Trophoblast cell (in vitro differentiated cells and primary cell): Measurements from ENCODE around the gene TFCP2L1.
A peak's percentile ranks its signal among the peaks of the same experiment; 100 is the strongest.

Source experiments
- DNase-seq, 2 donors: peaks; one replicate each; pipeline ENCODE4 v3.0.0-alpha.2; 2016
- H2AFZ ChIP-seq: 2 replicates; pipeline ENCODE4 v1.6.1; 2013; ENCODE audit warnings: low read length, moderate library complexity, mild to moderate bottlenecking; ENCODE audit not compliant: insufficient read depth, poor library complexity
- H2AK5ac ChIP-seq: 2 replicates; pipeline ENCODE4 v1.6.1; 2013; ENCODE audit warnings: mild to moderate bottlenecking, low read length
- H2BK120ac ChIP-seq: 2 replicates; pipeline ENCODE4 v1.6.1; 2013; ENCODE audit warnings: low read length, mild to moderate bottlenecking, moderate library complexity; ENCODE audit not compliant: insufficient read depth, poor library complexity
- H2BK12ac ChIP-seq: 2 replicates; pipeline ENCODE4 v1.6.1; 2013; ENCODE audit warnings: mild to moderate bottlenecking, low read length, moderate library complexity
- H2BK5ac ChIP-seq: 2 replicates; pipeline ENCODE4 v1.6.1; 2013; ENCODE audit warnings: low read length, low read depth, moderate library complexity, mild to moderate bottlenecking; ENCODE audit not compliant: poor library complexity
- H3K14ac ChIP-seq: 2 replicates; pipeline ENCODE4 v1.6.1; 2013; ENCODE audit warnings: mild to moderate bottlenecking, low read length
- H3K18ac ChIP-seq: 2 replicates; pipeline ENCODE4 v1.6.1; 2013; ENCODE audit warnings: mild to moderate bottlenecking, low read length
- H3K23ac ChIP-seq: 2 replicates; pipeline ENCODE4 v1.6.1; 2013; ENCODE audit warnings: low read length
- H3K27ac ChIP-seq: 2 replicates; pipeline ENCODE4 v1.5.1; 2013; ENCODE audit warnings: low read depth, mild to moderate bottlenecking, inconsistent platforms, low read length, moderate library complexity
- H3K27me3 ChIP-seq: 2 replicates; pipeline ENCODE4 v1.6.1; 2013; ENCODE audit warnings: inconsistent platforms, mild to moderate bottlenecking, low read length, moderate library complexity; ENCODE audit not compliant: insufficient read depth
- H3K36me3 ChIP-seq, 2 experiments: 1 replicate in 1 of 2; 2 replicates in 1 of 2; pipeline ENCODE4 v1.6.1; 2013; ENCODE audit warnings: low read length in 2 of 2, mild to moderate bottlenecking in 2 of 2, moderate library complexity in 1 of 2; ENCODE audit not compliant: insufficient read depth in 2 of 2, control insufficient read depth in 1 of 2
- H3K4ac ChIP-seq: 2 replicates; pipeline ENCODE4 v1.6.1; 2013; ENCODE audit warnings: low read depth, mild to moderate bottlenecking, low read length, moderate library complexity
- H3K4me1 ChIP-seq, 2 experiments: 1 replicate in 1 of 2; 2 replicates in 1 of 2; pipeline ENCODE4 v1.6.1; 2013; ENCODE audit warnings: low read length in 2 of 2, mild to moderate bottlenecking in 2 of 2, moderate library complexity in 1 of 2; ENCODE audit not compliant: insufficient read depth in 2 of 2, control insufficient read depth in 1 of 2
- H3K4me2 ChIP-seq: 2 replicates; pipeline ENCODE4 v1.6.1; 2013; ENCODE audit warnings: inconsistent platforms, mild to moderate bottlenecking, low read length, moderate library complexity
- H3K4me3 ChIP-seq: 2 replicates; pipeline ENCODE4 v1.5.1; 2013; ENCODE audit warnings: mild to moderate bottlenecking, low read depth, low read length, inconsistent platforms
- H3K79me1 ChIP-seq: one replicate; pipeline ENCODE4 v1.6.1; 2013; ENCODE audit warnings: low read length
- H3K79me2 ChIP-seq: 2 replicates; pipeline ENCODE4 v1.6.1; 2013; ENCODE audit warnings: low read length, mild to moderate bottlenecking; ENCODE audit not compliant: control insufficient read depth, insufficient read depth, poor library complexity
- H3K9ac ChIP-seq: 2 replicates; pipeline ENCODE4 v1.6.1; 2013; ENCODE audit warnings: mild to moderate bottlenecking, low read length
- H3K9me3 ChIP-seq: 2 replicates; pipeline ENCODE4 v1.6.1; 2013; ENCODE audit warnings: low read depth, mild to moderate bottlenecking, control low read depth, inconsistent platforms, low read length; ENCODE audit not compliant: insufficient read depth
- H4K12ac ChIP-seq: 2 replicates; pipeline ENCODE4 v1.6.1; 2013; ENCODE audit warnings: low read depth, mild to moderate bottlenecking, low read length, moderate library complexity
- H4K8ac ChIP-seq: 2 replicates; pipeline ENCODE4 v1.6.1; 2013; ENCODE audit warnings: low read depth, mild to moderate bottlenecking, low read length, moderate library complexity
- H4K91ac ChIP-seq: one replicate; pipeline ENCODE4 v1.6.1; 2013; ENCODE audit warnings: low read depth, mild to moderate bottlenecking, low read length, moderate library complexity
- WGBS: extraction: QIAGEN DNeasy Blood & Tissue Kit; methylation state at CpG from one replicate; pipeline ENCODE4 v1.1.7; 2013; ENCODE audit warnings: missing lambda C conversion rate; ENCODE audit not compliant: insufficient read length, insufficient coverage; ENCODE audit errors: extremely low coverage; 5-methylcytosine and 5-hydroxymethylcytosine counted together

The TFCP2L1 gene

GRCh38 chr2:121282800-121283385 is 2.1 kb downstream of the TFCP2L1 start:
- Histone ChIP-seq H2AK5ac (no peak overlapping the region), H3K27ac (no peak overlapping the region), H3K4ac (no peak overlapping the region), H3K9me3 (peaks cover 2% of the 10 kb centered on the region), H4K8ac (no peak overlapping the region), H2BK12ac (no peak overlapping the region), H3K79me2 (peaks cover 2% of the 10 kb centered on the region), H3K36me3 (no peaks in the 10 kb centered on the region), H3K4me2 (no peak overlapping the region), H3K4me3 (no peak overlapping the region), H3K23ac (no peak overlapping the region), H3K4me1 (peaks cover 4 to 10% of the 10 kb centered on the region in 2 experiments), H2BK5ac (no peak overlapping the region), H3K14ac (no peak overlapping the region), H3K79me1 (no peaks in the 10 kb centered on the region), H4K91ac (no peak overlapping the region), H3K9ac (no peak overlapping the region), H3K27me3 (peaks cover 16% of the 10 kb centered on the region), H2AFZ (no peak overlapping the region), H3K18ac (no peak overlapping the region), H2BK120ac (no peak overlapping the region), H4K12ac (no peak overlapping the region)
- no peak for DNase-seq
- WGBS, result no CpG with 5 or more reads among the region's 13 CpGs

- DNase-seq, result no peak
These were observed 3.3 kb downstream of the TFCP2L1 start for GRCh38 chr2:121281694-121282093.

GRCh38 chr2:121281107-121281506 is 3.9 kb downstream of the TFCP2L1 start:
- Histone ChIP-seq H3K4me3 (no peak overlapping the region), H2AK5ac (no peak overlapping the region), H3K27ac (no peak overlapping the region), H4K91ac (no peak overlapping the region), H3K4me1 (peaks cover 4 to 10% of the 10 kb centered on the region in 2 experiments), H3K79me1 (no peaks in the 10 kb centered on the region), H2BK5ac (no peak overlapping the region), H3K4me2 (no peak overlapping the region), H3K36me3 (no peaks in the 10 kb centered on the region), H3K18ac (no peak overlapping the region), H3K4ac (no peak overlapping the region), H3K9me3 (peaks cover 2% of the 10 kb centered on the region), H3K79me2 (peaks cover 2% of the 10 kb centered on the region), H3K23ac (no peak overlapping the region), H4K8ac (no peak overlapping the region), H4K12ac (no peak overlapping the region), H2AFZ (no peak overlapping the region), H3K14ac (no peak overlapping the region), H3K9ac (no peak overlapping the region), H2BK120ac (no peak overlapping the region), H2BK12ac (no peak overlapping the region), H3K27me3 (peaks cover 16% of the 10 kb centered on the region)
- no CpG with 5 or more reads among the region's 19 CpGs for WGBS
- DNase-seq, result no peak

More at GRCh38 chr2:121281694-121282093, 3.3 kb downstream of the TFCP2L1 start:
- H3K79me1 ChIP-seq, result no peaks in the 10 kb centered on the region
- H3K14ac ChIP-seq, result no peak overlapping the region
- H3K23ac ChIP-seq, result no peak overlapping the region
- H3K4me3 ChIP-seq, result no peak overlapping the region
- WGBS, result 100% methylated on average over 1 of the region's 7 CpGs
- no peak overlapping the region for H2BK5ac ChIP-seq
- no peak overlapping the region for H4K91ac ChIP-seq
- peaks cover 2% of the 10 kb centered on the region for H3K79me2 ChIP-seq
- no peak overlapping the region for H2BK120ac ChIP-seq
- H3K27ac ChIP-seq, result no peak overlapping the region
- H3K18ac ChIP-seq, result no peak overlapping the region
- H2AK5ac ChIP-seq, result no peak overlapping the region
- H3K36me3 ChIP-seq, result no peaks in the 10 kb centered on the region
- no peak overlapping the region for H4K8ac ChIP-seq
- peaks cover 2% of the 10 kb centered on the region for H3K9me3 ChIP-seq
- peaks cover 16% of the 10 kb centered on the region for H3K27me3 ChIP-seq
- H2BK12ac ChIP-seq, result no peak overlapping the region
- H2AFZ ChIP-seq, result no peak overlapping the region
- no peak overlapping the region for H4K12ac ChIP-seq
- no peak overlapping the region for H3K9ac ChIP-seq
- peaks cover 4 to 10% of the 10 kb centered on the region in 2 experiments for H3K4me1 ChIP-seq
- no peak overlapping the region for H3K4ac ChIP-seq
- H3K4me2 ChIP-seq, result no peak overlapping the region

GRCh38 chr2:121279476-121280220 is 5.4 kb downstream of the TFCP2L1 start:
- Histone ChIP-seq H3K9ac (no peak overlapping the region), H3K23ac (no peak overlapping the region), H4K12ac (no peak overlapping the region), H3K27me3 (peaks cover 13% of the 10 kb centered on the region), H3K18ac (no peak overlapping the region), H3K4me2 (no peak overlapping the region), H4K91ac (no peak overlapping the region), H3K4me3 (no peak overlapping the region), H4K8ac (no peak overlapping the region), H2AK5ac (no peak overlapping the region), H3K4ac (no peak overlapping the region), H3K14ac (no peak overlapping the region), H3K79me2 (no peaks in the 10 kb centered on the region), H2BK120ac (no peak overlapping the region), H2AFZ (no peak overlapping the region), H3K36me3 (no peaks in the 10 kb centered on the region), H2BK5ac (no peak overlapping the region), H3K27ac (no peak overlapping the region), H2BK12ac (no peak overlapping the region), H3K79me1 (no peaks in the 10 kb centered on the region), H3K4me1 (peaks cover 4 to 6% of the 10 kb centered on the region in 2 experiments), H3K9me3 (no peaks in the 10 kb centered on the region)
- no CpG with 5 or more reads among the region's 10 CpGs for WGBS
- DNase-seq, result peak in 1 of 2 donors; percentile 6
